NCI-H69 (cell line): ENCODE measurements around the gene C11orf71.

ENCODE experiments used
- DNase-seq: peaks from one replicate; lab custom pipeline; 2025; lab: John Stamatoyannopoulos, UW

Gene C11orf71

DNA sequence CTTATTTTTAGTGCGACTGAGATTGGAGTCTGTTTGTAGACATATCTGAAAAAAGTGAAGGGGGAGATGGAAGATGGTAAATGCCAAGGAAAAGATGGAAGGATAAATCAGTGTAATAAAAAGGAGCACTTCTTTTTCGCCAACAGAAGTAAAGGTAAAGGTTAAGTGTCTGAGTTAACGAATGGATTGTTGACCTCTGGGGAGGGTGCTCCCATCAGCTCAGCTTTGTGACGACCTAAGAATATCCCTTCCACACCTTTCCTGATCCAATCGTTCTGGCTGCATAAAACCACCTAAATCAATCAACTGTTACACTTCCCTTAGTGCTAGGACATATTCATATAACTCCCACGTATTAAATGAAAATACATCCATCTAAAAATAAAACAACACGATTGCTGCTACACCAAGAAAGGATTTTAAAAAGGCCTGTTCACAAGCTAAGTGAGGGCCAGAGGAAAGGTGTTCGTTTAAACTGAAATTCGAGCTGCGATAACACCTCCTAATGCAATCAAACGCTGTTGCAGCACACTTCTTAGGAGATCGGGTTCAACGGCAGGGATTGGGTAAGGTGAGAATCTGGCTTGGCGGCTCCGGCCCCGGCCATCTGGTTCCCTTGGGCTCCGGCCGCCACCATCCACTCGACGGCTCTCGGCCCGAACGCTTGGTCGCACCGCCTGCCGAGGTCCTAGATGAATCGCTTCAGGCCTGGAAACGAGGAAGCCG is 658 bp downstream of the C11orf71 start:
- peak; percentile 92 for DNase-seq

- peak; percentile 48 for DNase-seq
Observed at GRCh38 chr11:114398303-114398920, 1.9 kb downstream of the C11orf71 start.

GRCh38 chr11:114397349-114397982 is 2.8 kb downstream of the C11orf71 start:
- peak; percentile 84 for DNase-seq

DNA sequence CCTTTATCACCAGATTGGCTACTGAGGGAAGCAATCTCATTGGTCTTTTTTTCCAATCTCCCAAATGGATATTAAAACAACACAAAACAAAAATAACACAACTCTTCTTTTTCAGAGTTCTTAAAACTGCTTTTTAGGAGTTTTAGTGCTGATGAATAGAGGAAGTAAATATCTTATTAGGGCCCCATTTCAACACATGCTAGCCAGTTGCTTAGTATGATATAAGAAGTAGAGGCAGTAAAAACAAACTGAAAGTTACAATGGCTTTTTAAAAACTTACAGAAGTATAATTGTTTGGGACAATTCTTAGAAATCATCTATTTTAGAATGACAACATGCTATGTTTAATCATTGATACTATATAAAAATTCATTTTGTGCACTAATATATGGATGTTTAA is 3.4 kb downstream of the C11orf71 start:
- no peak for DNase-seq

DNA sequence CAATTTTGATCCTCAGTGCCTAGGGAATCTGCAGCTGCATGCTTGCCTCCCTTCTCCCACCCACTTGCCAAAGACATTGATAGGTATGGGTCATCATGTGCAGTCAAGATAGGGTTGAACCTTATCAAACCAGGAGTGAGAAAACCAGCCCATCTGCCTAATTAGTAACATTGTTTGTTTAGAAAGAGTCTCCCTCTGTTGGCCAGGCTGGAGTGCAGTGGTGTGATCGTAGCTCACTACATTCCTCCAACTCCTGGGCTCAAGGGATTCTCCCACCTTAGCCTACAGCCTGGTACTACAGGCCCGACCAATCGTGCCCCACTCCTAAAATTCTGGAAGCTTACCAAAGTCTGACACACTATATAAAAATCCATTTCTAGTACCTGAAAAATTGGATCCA is 4.6 kb downstream of the C11orf71 start:
- peak; percentile 53 for DNase-seq

DNA sequence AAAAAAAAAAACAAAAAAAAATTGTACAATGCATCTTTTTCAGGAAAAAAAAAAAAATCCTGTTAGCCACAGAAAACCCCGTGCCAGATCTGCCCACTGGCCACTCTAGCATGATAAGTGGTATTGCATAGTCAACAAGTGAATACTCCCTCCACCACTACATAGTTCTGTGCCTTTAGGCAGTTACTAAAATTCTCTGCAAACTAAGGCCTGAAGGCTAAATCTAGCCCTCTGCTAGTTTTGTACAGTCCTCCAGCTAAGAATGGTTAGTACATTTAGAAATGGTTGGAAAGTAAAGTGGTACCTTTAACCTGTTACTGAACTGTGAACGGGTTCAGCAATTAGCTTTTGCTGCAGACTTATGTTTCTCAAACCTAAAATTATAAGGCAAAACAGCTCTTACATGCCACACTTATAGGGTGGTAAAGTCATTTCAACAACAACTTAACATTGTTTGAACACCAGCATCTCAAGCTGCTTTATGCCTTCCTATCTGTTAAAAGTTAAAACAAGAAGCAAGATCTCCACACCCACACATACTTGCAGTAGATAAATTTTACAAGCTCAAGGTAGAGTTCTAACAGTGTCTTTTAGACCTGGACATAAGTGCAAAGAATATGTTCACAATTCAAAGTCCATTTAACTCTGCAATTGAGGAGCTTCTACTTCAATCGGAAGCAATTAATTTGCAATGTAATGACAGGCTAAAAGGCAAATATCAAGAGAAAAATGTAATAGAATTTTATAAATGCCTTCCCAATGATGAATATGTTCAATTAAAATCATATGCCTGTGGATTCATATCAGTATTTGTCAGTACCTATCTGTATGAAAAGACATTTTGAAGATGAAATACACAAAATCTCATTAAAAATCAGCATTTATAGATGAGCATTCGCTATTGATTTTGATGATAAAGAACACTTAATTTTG is 7.3 kb downstream of the C11orf71 start:
- no peak for DNase-seq

- DNase-seq, result no peak
Observed at GRCh38 chr11:114386545-114386944, 13.8 kb downstream of the C11orf71 start.

DNA sequence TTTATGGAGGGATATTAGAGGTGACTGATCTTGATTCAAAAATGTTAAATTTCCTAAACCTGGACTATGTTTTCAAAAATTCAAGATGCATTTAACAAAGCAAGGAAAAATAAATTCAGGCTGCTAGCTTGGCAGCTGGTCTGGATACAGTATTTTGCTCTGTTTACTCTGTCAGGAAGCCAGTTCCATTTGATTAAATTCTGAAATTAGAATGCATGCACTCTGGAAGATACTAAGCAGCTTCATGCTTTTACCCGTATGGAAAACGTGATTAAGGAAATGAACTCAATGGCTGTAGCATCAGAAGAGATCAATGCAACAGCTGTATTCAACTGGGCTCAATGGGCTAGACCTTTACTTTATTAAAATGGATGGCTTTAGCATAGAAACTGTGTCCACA is 14.2 kb downstream of the C11orf71 start:
- no peak for DNase-seq

DNA sequence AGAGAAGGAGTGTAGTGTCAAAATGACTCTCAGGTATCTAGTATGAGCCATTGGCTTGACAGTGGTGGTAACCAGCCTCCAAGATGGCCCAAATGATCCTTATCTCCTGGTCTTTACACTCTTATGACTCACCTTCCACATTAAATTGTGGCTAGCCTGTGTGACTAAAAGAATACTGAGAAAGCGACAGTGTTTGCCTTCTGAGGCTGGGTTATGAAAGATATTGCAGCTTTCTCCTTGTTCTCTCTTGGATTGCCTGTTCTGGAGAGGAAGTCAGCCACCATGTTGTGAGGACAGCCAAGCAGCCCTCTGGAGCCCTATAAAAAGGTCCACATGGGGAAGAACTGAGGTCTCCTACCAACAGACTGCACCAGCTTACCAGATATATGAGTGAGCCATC is 15.8 kb downstream of the C11orf71 start:
- DNase-seq, result no peak

- no peak for DNase-seq
Observed at GRCh38 chr11:114382509-114382908, 17.8 kb downstream of the C11orf71 start.

DNA sequence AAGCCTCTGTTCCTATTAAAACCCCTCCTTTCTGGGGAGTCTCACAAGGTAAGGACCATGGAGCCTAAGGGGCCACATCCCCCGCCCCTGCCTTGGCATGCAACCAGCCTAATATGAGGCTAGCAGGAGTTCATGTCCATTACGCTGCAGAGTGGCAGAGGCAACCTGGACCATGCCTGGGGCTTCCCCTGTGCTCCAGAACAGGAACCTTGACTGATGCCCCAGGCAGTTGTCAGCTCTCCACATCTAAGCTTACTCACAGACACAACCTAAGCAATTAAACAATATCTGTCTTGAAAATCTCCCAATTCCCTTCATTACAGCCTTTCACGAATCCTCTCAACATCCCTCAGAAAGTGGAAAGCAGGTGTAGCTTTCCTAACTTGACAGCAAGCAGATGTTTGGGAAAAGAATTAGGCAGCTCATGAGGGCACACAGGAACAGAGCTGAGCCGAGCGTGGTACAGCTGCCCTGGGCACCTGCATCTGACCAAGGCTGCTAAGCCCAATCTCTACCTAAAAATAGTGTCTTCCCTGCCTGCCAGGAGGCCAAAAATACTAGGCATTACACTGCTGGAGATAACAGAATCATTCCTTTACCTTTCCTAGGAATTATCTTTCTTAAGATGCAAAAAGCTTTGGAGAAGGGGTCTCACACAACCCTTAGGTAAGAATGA is 20.8 kb downstream of the C11orf71 start:
- no peak for DNase-seq

- DNase-seq, result no peak
Observed at GRCh38 chr11:114377612-114378267, 22.6 kb downstream of the C11orf71 start.

GRCh38 chr11:114375052-114375451 is 25.3 kb downstream of the C11orf71 start:
- no peak for DNase-seq

DNA sequence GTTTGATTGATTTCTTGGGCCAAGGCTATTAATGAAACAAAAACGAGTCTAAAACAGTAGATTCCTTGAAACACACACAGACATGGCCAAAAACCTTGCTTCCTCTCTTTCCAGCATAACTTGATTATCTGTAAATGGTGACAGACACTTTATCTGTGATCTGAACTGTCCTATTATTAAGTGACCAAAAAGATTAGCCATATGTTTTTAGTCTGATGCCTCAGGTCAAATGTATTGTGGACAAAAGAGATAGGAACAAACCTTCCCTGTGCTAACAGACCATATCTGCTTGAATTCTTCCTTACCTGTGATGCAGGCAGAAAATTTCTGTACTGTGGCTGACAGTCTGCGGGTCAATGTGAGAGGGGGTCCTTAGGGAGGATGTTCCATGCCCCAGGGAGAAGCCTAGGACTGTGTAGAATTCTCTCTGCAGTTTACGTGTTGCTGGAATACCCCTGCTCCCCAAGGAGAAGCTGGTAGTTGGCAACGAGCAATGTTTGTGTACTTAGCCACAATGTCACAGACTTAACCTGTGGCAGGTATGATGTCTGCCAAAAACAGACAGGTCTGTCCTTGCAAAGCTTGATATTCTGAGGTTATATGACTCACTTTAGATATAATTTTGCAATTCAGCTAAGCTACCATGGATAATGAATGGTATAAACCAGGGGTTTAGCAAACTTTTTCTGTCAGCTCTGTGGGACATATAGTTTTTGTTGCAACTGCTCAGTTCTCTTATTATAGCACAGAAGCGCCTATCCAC is 31.2 kb downstream of the C11orf71 start:
- peak; percentile 52 for DNase-seq

DNA sequence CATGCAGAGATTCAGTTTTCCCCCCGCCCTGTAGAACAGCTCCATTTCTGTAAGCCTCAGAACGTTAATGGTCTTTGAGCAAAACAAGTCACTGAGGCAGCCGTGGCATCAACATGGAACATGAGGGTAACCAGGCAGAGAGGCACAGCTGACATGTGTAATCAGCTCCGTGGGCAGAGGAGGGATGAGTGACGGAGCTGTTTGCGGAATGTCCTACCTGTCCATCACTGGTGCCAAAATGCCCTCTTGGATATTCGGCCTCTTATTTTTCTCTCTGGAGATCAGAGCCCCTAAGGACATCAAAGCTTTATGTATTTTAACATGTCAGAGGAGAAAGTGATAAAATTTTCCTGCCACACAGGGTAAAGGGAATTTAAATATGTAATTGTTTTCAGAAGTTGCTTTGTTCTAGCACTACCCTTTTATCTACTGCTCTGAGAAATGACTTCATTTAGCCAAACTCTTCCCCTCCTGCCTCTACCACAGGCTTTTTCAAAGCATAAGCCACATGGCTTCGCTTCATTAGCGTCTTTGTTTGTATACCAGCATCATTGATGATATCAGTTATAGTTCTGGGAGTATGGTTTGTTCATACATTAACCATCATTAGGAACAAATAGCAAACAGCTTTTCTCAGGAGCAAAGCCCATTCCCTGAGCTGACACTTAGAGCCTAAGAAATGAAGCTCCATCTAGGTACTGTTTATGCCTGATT is 32.9 kb downstream of the C11orf71 start:
- DNase-seq, result no peak

GRCh38 chr11:114366331-114367243 is 33.7 kb downstream of the C11orf71 start:
- DNase-seq, result no peak

- DNase-seq, result no peak
Observed at GRCh38 chr11:114362958-114363357, 37.4 kb downstream of the C11orf71 start.

GRCh38 chr11:114362326-114362725 is 38.0 kb downstream of the C11orf71 start:
- DNase-seq, result no peak

- no peak for DNase-seq
Observed at GRCh38 chr11:114359342-114359741, 41.0 kb downstream of the C11orf71 start.
